Measurements from ENCODE around the gene KAZN.

Gene KAZN

DNA sequence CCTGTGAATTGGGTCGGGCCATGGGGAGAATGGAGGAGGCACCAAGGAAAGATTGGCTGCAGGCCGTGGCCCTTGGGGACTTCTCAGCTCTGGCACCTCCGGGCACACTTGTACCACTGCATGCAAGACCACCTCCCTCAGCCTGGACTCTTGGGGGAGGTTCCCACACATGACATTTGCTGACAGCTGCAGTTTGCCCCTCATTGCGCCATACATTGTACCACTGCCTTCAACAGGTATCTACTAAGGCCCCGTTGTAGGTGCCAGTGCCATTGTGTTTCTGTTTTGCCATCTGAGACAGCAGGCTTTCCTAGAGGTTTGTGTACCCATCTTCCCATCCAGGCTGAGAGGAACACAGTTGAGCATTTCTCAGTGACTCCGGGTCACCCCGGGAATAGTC lies 395.7 kb downstream of the KAZN start:
- DNase-seq: no peak

DNA sequence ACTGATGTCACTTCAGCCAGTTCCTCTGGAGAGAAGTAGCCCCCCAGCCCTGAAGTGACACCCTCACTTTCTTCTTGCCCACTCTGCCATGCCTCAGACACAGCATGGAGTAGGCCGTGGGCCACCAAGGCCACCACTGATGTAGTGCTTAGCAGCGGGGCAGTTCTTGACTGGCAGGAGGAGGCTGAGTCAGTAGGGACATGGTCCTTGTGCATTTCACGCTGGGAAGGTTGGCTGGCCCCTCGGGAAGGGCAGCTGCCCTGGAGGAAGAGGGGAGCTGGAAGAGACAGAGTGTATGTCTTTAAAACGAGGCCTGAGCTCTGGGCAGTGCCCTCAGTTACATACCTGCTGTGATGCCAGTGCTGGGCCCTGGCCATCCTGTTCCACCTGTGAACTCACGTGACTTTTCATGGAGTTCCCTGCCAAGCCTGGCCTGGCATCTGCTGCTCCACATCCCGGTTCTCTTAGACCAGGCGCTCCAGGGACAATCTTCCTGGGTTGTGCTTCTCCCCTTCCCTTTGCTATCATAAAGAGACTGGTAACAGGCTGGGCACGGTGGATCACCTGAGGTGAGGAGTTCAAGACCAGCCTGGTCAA lies 396.5 kb downstream of the KAZN start:
- DNase-seq: no peak

DNA sequence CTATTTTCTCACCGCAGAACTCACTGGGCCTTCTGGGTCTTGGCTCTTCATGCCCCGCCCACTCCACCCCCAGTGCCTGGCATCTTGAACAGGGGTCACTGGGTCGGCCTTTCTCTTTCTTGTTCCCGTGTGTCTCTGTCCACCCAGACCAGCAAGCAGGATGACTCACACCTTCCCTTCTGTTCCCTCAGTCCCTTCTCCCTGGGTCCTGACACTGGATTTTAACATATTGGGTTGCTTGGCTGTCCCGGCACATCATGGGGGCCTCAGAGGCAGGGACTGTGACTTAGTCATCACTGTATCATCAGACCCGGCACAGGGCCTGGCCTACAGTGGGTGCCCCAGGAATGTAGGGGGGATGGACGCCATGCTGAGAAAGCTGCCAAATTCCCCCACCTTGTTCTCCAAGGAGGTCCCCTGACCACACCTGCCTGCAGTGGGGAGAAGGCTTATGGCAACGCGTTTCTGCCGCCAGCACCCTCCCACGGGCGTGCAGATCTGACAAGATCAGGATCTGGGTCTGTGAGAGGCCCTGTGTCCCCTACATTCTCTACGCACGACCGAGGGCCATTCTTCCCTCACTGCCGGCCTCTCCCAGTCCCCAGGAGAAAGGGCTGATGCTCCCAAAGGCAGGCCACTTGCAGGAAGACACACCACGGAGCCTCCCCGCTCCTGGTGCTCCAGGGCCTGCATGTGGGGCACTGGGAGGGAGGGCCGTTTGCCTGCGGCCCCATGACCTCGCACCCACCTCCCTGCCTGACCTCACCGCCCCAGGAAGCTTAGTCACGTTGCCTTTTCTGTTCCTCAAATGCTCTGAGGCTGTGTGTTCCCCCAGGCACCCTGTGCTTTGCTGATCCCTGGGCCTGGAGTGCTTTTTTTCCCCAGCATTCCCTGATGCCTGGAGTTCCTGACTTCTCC lies 397.9 kb downstream of the KAZN start:
- DNase-seq: no peak

DNA sequence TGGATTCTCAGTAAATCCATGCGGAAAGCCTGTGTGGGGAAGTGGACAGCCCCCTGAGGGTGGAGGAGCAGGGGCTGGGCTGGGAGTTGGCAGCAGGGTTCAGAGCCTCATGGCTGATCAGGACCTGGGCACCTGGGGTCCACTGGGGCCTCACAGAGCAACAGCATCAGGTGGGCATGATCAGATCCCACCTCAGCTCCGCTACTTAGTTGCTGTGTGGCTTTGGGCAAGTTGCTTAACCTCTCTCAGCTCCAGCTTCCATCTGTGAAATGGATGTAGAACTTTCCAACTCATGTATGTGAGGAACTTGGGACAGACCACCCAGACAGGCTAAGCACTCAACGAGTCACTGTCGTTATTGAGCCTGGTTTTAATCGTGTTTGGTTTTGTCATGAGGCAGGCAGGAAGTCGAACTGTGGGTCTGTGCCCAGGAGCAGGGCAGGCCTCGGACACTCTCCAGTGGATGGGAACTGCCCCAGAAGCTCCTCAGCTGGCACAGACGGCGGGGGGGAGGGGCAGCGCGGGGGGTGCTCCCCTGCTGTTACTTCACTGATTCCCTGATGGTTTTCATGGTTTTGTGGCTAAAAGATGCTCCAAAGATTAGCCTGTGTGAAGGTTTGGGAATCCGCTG lies 399.3 kb downstream of the KAZN start:
- DNase-seq: no peak

DNA sequence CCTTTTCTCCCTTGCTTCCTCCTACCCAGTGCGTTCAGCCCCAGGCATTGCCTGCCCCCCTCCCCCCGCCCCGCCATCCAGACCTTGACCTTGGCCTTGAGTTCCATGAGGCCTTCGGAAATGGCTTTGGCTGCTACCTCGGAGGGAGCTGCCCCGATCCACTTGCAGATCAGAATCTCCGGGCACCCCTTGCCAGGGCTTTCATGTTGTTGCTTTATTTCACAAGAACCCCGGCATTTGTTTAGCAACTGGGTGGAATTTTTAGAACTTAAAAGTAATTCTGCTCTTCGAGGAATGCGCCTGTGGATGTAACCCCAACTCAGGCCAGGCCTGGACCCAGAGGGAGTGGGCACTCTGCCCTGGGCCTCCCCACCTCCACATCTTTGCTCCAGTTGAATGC lies 401.0 kb downstream of the KAZN start:
- DNase-seq: no peak

DNA sequence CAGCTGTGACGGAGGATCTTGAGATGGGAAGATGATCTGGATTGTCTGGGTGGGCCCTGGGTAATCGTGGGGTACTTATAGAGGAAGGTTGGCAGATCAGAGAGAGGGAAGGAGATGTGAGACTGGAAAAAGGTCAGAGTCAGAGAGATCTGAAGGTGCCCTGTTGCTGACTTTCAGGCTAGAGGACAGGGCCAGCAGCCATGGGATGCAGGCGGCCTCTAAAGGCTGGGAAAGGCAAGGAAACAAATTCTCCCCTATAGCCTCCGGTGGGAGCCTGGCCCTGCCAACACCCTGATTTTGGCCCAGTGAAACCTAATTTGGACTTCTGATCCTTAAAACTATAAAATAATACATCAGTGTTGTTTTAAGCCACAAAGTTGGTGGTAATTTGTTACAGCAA lies 401.5 kb downstream of the KAZN start:
- DNase-seq: no peak

DNA sequence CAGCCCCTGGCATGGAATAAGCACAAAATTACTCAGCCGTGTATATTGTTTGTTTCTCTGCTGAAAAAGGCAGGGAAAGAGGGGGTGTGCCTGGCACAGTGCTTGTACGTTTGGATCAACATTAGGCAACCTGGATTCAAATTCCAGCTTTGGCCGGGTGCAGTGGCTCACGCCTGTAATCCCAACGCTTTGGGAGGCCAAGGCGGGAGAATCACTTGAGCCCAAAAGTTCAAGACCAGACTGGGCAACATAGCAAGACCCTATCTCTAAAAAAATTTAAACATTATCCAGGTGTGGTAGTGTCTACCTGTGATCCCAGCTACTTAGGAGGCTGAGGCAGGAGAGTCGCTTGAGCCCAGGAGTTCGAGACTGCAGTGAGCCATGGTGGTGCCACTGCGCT lies 402.2 kb downstream of the KAZN start:
- DNase-seq: no peak

DNA sequence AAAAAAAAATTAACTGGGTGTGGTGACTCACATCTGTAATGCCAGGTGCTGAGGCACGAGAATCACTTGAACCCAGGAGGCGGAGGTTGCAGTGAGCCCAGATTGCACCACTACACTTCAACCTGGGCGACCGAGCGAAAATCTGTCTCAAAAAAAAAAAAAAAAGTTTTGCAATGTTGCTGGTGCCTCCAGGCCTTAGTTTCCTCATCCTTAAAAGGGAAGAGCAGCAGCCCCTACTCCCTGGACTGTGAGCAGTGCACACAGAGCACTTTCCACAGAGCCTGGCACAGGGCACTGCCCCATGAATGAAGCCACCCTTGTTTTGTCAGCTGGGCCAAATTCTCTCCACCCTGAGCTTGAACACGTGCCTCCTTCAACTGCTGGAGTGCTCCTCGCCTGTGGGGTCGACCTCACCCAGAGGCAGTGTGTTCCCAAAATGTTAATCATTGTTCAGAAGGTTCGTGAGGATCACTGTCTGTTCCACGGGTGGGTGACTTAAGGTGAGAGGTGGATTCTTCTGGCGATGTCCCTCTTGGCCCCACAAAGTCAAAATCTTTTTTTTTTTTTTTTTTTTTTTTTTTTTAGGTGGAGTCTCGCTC lies 402.9 kb downstream of the KAZN start:
- no peak for DNase-seq

DNA sequence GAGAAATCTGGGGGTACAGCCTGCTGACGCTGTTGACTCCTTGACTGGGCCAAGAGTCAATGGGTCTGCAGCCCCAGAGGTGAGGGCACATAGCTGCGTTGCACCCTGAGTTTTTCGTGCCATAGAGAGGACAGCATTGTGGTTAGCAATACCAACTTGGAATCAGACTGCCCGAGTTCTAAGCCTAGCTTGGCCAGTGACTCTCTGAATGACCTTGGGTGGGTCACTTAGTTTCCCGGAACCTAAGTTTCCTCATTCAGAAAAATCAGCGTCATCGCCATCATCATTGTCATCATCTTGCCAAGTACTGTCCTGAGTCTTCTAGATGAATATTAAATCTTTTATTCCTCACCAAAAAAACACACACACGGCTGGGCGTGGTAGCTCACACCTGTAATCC lies 403.8 kb downstream of the KAZN start:
- no peak for DNase-seq

DNA sequence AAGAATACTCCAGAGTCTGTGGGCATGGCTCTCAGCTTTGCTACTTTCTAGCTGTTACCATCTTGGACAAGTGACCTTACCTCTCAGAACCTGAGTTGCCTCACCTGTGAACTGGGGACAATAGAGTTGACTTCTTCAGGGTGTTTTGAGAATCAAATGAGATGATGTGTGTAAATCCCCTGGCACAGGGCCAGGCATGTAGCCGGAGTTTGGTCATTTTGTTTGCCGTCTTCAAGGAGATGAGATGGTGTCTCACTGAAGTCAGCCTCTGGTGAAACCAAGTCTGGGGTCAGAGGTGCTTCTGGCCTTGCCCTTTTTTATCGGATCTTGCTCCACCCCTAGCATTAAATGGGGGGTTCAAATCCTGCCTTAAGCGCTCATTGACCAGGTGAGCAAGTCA lies 405.9 kb downstream of the KAZN start:
- no peak for DNase-seq

DNA sequence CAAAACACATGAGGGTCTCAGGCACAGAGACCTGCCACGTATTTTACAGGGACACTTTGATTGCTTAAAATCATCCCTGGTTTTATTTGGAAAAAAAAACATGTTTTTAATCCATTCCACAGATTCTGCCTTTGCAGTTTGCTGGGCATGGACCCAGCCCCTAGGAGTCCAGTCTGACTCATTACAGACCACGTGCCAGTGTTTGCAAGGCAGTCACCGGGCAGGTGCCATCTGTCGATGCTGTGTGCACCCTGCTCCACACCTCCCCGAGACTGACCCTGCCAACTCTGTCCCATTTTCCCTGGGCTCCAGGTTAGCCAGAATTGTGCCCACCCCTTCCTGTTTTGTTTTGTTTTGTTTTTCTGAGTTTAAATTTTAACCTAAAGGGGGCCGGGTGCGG lies 406.6 kb downstream of the KAZN start:
- DNase-seq: no peak

DNA sequence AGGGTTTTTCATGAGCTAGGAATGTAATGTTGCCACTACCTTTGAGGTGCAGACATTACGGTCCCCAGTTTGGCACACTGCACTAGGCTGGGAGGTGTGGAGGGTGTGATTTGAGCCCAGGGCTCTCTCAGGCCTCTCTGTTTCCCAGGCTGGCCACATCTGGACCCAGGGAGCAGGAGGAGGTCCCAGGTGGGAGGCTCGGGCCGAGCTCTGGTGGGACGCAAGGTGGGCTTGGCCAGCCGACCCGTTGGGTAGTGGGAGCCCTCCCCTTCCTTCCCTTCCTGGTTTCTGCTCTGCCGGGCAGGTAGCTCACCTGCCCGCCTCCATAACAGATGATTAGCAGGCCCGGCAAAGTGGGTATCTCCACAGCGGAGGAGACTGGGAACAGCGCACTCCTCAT lies 408.9 kb downstream of the KAZN start:
- no peak for DNase-seq

DNA sequence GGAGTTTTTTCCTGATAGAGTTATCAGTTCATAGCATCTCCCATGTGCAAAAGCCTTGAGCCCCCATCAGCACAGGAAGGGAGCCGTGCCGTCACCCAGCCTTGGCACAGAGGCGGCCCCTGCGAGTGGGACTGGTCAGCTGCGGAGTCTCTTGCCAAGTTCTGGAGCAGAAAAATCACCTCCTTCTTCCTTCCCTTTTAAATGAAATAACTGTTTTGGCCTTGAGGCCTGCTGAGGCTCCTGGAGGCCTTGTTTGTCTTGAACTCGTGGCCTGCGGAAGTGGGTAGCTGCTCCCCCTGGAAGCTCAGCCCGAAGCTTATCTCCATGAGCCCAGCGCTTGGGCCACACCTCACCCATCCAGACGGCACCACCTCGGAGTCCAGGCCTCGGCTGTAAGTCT lies 409.4 kb downstream of the KAZN start:
- no peak for DNase-seq

DNA sequence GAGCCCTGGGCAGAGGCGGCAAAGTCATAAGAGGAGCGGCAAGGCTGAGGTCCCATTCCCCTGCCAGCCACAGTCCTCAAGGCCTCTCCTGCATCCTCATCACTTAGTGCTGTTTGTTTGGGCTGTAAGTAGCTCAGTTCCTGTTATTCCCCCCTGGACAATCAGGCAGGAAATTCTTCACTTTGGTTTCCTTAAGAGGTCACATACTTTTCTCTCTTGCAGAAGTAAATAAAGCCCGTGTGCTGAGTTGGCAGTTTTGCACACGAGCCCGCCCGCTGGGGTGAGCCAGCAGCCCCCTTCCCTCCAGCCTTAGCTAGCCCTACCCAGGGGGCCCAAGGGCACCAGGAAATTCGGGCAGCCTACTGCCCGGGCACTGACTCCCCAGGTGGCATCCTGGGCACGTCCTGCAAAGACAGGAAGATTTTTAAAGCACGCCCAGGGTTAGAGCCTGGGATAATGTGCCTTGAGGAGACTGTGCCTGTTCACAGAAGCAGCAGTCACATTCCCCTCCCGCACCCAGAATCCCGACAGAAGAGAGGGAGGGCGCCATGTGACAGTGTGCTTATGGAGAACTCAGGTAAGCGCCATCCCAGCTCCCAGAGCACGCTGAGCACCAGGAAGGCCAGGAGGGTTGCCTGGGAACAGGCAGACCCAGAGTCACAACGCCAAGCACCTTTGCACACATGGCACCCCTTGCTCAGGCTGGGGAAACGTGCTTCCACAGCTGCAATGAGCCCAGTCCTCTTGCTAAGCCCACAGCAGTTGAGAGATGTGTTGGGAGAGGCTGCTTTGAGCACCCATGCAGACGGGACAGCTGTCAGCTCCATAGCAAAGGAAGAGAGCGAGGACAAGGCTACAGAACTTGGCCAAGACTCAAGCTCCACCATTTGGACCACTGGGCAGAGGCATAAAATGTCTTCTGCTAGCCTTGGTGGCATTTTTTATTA lies 410.6 kb downstream of the KAZN start:
- DNase-seq: no peak

DNA sequence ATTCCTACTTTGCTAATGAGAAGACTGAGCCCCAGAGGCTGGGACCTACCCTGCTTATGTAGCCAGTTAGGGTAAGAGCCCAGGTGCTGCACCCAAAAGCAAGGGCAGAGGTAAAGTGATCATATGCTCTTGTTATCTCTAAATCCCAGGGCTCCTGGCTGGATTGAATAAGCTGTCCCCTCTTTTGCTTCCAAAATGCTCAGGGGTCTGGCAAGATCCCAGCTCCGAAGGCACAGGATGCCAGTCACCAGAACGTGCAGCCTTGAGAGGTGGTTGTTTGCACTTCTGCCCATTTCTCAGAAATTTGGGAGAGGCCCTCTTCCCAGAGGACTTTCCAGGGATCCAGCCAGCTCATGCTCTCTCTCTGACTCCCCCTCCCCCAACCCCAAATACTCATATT lies 412.7 kb downstream of the KAZN start:
- DNase-seq: no peak

DNA sequence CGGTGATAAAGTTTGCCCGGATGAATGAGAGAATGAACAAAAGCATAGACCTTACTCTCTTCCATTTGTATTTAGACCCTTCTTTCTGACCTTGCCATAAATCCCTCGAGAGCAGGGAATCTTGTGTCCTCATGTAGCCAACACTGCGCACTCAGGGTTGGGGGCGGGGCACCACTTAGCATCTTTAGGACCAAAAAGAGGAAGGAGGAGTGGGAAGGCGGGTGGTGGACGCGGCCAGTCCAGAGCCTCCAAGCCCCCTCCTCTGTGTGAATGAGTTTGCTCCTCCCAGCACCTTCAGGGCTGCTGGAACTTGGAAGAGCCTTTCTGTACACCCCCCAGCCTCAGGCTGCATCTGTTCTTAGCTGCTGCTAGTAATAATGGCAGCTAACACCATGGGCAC lies 413.2 kb downstream of the KAZN start:
- DNase-seq: no peak

DNA sequence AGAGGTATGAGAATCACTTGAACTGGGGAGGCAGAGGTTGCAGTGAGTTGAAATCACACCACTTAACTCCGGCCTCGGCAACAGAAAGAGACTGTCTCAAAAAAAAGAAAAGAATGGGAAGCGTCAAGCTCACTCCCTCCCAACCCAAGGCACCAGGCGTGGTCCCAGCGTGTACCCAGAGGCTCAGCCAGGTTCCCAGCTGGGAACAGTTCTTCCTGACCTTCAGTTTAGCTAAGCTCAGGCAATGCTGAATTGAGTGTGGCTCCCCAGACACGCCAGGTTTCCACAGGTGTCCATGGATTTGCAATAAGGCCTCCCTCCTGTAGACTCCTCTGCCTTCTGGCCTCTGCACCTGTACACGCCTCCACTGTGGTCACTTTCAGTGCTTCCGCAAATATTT lies 414.3 kb downstream of the KAZN start:
- DNase-seq: no peak

DNA sequence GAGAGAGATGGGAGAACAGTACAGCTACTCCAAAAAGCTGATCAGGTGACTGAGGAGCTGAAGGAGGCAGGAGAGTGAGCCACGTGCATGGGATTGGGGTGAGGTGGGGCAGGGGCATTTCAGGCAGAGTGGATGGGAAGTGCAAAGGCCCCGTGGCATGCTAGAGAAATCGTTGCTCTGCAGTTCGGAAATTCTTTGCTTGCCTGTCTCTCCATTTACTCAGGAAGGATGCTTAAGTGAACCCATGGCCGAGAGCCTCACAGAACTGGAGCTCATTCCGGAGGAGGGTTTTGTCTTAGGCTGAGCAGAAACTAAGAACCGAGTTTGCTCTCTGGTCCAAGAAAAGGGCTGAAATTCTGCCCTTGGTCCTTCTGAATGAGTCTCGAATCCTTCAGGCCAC lies 415.3 kb downstream of the KAZN start:
- DNase-seq: no peak

DNA sequence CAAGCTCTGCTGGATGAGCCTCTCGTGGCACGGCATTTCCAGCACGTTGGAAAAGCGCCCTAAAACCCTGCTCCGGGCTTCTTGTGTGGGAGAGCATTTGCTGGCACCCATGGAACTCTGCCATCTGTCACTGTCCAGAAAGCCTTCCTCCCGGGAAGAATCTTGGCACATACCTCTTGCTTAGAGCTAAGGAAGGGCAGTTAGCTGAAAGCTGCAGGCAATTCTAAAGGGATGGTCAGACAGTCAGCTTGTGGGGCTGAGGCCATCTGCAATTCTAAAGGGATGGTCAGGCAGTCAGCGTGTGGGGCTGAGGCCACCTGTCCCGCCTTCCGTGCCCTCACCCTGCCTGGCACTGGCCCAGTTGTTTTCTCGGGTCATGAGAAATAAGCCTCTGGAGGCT lies 416.0 kb downstream of the KAZN start:
- no peak for DNase-seq

DNA sequence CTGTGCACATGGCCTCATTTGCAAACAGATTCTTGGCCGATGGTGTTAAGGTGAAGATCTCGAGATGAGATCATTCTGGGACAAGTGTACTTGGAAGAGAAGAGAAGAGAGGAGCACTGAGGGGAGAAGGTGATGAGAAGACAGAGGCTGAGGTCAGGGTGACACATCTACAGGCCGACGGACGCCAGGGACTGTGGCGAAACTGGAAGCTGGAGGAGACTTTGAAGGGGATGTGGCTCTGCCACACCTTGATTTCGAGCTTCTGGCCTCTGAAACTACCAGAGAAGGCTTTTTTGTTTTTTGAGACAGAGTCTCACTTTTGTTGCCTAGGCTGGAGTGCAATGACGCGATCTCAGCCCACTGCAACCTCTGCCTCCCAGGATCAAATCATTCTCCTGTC lies 417.5 kb downstream of the KAZN start:
- DNase-seq: no peak

DNA sequence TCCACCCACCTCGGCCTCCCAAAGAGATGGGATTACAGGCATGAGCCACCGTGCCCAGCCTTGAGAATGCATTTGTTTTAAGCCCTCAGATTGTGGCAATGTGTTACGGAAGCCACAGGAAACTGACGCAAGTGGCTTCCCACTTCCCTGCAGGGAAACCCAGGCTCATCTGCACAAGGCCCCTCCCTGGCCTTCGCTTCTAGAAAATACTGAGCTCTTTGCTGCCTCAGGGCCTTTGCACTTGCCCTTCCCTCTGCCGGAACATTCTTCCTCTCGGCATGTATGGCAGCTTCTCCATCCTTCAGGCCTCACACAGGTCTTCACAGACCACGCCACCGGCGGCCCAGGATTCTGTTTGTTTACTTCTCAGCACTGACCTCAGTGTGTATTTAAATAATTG lies 418.0 kb downstream of the KAZN start:
- no peak for DNase-seq

DNA sequence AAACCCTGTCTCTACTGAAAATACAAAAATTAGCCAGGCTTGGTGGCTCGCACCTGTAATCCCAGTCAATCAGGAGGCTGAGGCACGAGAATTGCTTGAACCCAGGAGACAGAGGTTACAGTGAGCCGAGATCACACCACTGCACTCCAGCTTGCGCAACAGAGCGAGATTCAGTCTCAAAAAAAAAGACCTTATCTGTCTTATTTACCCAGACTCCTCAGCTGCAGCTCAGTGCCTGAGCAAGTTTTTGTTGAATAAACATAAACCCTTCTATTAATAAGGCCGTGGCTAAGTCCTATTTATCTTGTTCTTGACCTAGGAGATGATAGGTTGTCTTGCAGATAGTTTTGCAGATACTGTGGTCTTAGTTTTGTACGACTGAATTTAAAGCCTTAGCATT lies 418.6 kb downstream of the KAZN start:
- DNase-seq: no peak

DNA sequence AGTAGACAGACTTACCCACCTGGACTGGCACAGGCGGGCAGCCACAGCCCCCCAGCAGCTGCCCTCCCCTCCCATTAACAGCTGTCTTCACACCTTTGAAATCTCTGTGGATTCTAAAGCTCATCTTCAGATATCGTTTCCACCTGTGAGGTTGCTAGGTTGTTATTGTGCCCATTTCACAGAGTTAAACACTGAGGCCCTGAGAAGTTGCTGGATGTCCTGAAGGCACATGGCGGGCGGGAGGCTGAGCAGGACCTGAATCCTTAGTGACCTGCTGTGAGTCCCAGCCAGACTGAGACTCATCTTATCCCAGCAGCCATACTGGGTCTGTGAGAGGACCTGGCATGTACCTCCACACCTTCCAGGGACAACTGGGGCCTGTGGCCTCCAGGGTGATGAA lies 420.3 kb downstream of the KAZN start:
- DNase-seq: no peak

All from effector CD4-positive, alpha-beta T cell (primary cell).